Stimulated activated CD8-positive, alpha-beta memory T cell treated with anti-CD3 and anti-CD28 coated beads, Interleukin-7, amount 100 ng/mL, for 48 hours (primary cell): ENCODE measurements around the gene NUP210L.
A peak's percentile ranks its signal among the peaks of the same experiment; 100 is the strongest.

ENCODE experiments used
- DNase-seq, 2 donors: peaks; one replicate each; pipeline ENCODE4 v3.0.0-alpha.2; 2020; ENCODE audit warnings: low read depth in 1 of 2; ENCODE audit errors: extremely low read depth in 1 of 2

Gene NUP210L

DNA sequence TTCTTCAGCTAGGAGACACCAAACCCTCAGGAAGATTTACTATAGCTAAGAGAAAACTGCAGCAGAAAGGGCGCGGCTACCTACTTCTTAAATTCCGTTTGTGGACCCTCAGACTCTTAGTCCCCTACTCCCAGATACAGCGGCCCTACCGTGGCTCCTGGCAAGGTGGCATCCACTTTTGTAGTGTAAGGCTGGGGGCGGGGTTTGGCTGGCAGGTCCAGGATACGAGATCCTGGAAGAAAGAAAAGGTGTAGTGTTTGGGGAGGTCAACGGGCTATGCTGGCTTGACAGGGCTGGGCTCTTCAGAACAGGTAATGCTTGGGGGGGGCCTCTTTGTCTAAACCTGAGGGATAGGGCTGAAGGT is 186.9 kb downstream of the NUP210L start:
- no peak for DNase-seq

DNA sequence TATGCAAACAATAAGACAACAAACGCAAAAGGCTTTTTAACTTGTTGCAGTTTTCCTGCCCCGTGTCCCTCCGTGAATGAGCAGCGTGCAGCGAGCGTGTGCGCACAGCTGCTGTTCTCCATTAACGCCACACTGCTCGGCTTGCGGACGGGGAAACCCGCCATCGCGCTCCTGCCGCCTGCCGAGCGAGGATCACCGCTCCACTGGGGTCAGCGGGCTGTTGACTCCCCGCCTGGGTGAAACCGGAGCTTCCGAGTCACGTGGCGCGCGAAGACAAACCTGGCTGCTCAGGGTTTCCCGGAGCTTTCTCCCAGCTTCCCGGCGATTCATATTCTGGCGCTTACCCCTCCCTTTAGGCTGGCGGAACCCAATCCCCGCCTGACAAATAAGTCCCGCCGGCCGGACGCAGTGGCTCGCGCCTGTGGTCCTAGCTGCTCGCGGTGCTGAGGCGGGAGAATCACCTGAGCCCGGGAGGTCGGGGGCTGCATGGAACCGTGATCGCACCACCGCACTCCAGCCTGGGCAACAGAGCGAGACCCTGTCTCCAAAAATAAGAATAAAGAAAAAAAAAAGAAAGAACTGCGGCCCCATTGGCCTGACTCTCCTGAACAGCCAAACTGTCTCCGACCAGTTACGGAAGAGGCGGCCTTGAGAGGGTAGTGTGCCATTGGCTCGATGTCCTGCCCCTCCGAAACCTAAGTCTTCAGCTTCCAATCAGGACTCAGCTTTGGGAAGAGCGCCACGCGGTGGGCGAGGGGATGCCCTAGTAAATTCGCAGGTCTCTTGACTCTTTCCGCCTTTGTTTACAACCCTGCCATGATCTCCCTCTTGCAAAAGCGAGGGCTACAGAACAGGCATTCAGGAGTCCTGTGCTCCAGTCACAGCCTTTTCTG is 187.5 kb downstream of the NUP210L start, which contains the start of gene CREB3L4:
Gene CREB3L4, plus strand, starts transcription at position 796 of the 893 bp plus-strand sequence. CDS start 624 bp downstream, outside the sequence.
- peak; percentile 69 to 77 for DNase-seq

DNA sequence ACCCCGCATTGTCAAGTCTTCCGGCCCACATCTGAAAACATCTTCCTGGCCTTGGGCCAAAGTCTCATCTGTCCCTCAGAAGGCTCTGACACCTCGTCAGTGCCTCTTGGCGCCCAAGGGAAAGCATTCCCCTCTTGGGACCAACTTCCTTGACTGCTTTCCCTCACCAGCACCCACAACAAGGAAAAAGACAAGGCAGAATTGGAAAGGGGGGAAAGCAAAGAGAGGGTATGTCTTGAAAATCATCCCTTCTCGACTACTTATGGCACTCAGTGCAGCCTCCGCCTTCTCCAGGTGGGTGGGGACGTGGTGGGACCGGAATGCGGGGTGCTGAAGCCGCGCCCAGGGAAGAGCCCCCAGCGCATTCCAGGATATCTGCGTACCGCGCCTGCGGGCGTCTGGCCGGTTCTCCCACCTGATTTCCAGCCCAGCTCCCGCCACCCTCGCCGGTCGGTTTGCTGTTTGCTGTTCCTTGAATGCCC is 191.0 kb downstream of the NUP210L start:
- DNase-seq = no peak

DNA sequence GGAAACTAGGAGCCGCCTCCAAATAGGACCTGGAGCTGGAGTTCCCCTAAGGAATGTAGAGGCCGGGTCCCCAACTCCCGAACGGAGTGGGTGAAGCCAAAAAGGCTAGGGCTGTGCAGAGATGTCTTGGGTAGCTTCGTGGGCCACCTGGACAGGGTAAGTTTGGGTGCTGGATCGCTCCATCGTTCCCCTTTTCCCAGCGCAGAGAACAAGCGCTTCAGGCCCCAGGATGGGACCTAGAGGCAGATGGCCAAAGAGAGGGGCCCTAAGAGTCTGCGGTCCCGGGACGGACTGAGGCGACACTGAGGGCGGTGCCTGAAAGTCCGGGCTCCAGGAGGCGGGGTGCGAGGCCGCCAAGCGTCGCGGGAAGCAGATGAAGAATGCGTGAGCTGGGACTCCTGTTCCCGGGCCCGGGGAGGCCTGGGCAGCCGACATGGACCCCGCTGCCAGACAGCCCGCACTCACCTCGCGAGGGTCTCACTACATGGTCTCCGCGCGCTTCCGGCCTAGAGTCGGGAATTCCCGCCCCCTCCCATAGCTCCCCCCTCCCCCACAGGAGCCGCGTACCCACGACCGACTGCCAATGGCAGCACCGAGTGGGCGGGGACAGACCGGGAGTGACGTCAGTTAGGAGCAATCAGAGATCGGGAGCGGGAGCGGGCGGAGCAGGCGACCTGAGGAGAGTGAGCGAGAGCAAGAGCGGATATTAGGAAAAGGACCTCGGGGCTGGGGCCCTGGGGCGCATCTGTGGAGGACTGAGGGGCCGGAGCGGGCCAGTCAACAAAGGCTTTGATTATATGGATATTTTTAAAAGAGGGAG is 191.6 kb downstream of the NUP210L start, which contains the start of gene SLC39A1:
Gene SLC39A1, minus strand, starts transcription at position 508 of the 820 bp plus-strand sequence. CDS start 822 bp downstream, outside the sequence.
- peak; percentile 90 to 95 for DNase-seq

DNA sequence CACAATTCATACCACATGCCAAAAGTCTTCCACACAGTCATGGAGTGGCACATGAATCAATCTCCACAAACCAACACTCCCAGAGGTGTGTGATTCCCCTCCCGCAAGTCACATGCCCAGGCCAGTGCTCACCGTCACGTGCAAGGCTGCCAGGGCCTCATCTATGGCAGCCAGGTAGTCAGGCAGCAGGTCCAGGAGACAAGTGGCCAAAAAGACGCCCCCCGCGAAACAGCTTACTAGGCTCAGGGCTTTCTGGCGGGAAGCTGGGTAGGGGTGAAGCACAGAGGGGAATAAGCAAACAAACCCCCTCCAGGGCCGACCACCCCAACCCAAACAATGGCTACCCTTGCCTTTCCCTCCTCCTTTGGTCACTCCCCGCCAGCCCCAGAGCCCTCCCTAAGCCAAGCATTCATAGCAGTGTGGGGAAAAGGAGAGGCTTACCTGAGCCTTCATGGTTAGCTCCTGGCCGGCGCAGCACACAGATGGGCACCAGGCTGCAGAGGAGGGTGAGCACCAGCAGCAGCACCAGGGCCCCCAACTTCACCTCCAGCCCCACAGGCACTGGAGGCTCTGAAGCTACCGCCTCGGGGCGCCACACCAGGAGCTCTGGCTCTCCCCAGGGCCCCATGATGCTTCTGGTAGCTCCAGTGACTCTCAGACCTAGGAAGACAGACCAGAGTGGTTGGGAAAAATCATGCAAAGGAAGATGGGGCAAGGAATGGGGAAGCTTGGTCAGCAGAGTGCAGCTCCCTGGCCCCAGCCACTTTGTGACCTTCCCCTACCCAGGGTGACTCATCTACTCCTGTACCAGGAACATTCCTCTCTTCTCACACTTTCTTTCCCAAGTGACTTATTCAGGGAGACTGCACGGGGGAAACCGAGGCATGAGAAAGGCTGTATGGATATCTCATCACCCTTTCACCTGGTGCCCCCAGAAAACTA is 192.5 kb downstream of the NUP210L start:
- no peak for DNase-seq

DNA sequence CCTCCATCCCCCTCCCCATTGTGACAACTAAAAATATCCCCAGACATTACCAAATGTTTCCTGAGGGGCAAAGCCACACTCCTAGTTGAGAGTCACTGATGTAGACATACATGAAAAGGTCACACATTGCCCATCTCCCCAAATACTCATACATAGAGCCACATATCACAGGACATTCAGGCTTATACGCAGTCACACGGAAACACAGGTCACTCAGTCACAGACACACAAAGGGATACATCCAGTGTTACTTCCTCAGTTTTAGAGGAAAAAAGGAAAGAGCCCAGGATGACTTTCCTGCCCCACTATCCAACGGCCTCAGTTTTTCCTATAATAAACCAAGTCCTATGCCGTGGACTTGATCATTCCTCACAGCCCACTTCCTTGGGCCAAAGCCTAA is 193.5 kb downstream of the NUP210L start:
- no peak for DNase-seq

DNA sequence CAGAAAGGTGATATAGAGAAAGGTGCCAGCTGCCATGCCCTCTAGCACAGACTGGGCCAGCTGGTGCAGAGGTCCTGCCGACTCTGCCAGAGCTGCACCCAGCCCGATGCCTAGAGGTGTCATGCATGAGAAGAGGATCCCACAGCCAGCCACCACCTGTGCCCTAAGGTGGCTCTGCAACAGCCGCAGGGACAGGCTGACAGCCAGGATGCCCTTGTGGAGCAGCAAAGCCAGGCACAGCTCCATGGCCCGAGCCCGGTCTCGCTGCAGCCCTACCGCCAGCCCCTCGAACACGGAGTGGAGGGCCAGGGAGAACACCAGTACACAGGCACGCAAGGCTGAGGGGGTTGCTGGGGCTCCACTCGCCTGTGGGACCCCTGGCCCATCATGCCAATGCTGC is 194.7 kb downstream of the NUP210L start:
- DNase-seq = no peak

DNA sequence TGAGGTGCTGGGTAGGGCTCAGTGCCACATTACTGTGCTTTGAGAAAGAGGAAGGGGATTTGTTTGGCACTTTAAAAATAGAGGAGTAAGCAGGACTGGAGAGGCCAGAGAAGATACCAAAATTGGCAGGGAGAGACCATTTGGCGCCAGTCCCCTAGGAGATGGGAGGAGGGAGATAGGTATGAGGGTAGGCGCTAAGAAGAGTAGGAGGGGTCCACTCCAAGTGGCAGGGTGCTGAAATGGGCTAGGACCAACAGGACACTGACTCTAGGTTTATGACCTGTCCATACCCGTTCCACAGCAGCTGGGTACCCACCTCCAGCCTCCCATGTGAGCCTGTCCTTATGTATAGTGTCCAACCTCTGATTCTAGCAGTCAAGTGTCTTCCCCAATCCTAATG is 195.4 kb downstream of the NUP210L start:
- no peak for DNase-seq

DNA sequence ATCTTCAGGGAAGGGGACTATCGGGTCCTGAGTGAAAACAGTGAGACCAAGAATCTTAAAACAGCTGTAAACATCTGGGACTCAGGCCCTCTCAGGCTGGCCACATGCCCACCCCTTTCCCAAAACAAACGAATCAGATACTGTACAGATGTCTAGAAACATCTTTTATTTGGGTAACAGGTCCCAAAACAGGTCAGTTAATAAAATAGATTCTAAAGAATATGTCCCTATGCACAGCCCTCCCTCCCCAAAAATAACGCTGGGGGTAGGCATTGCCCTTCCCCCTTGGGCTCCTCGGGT is 196.0 kb downstream of the NUP210L start:
- no peak for DNase-seq

DNA sequence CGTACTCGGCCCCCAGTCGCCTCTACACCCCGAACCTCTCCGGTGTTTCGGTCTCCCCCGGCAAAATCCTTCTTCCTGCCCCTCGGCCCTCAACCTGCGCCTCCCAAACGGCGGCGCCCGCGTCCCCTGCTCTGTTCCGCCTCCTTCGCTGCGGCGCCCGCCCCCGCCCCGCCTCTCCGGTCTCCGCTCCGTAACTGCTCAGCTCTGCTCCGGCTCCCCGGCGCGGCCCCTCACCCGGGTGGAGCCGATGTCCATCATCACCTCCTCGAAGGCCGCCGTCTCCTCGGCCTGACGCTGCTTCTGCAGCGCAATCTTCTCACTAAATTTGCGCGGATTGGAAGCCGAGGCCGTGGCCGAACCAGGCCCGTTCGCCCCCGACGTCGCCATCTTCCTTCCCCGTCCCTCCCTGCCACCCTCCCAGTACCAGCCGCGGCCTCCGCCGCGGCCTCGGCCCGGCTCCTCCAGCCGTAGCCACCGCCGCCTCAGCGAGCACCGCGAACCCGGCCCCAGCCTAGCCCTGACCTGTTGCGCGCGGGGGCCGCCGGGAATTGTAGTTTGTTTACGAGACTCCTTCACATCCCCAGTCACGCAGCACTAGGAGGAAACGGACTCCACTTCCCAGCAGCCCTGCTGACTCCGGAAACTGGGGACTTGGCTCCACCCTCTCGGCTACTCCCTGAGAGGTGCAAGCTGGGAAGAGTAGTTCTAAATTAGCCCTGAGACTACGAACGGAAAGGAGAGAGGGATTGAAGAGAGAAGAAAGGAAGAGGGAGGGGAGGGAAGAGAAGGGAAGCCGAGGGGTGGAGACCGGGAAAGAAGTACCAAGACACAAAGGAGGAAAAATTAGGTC is 196.5 kb downstream of the NUP210L start, which contains the start of gene CRTC2:
Gene CRTC2, minus strand, starts transcription at position 502 of the 850 bp plus-strand sequence. Its CDS starts 115 bp downstream, at position 387.
- DNase-seq = peak; percentile 90 to 99

DNA sequence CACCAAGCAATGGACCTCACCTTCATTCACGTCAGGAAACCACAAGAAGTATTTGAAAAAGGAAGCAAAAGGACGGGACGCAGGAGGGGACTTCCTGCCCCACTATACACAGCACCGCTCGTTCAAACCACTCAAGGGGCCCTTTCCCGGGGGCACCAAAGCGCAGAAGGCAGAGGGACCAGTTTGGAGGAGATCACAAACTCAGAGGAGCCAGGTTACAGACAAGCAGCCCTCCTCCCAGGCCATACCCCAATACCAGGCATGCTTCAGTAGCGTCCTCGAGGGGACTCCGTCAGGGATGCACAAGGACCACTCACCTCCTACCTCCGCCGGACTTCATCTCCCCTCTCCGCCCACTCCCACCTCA is 197.1 kb downstream of the NUP210L start:
- peak in 1 of 2 donors; percentile 13 for DNase-seq

DNA sequence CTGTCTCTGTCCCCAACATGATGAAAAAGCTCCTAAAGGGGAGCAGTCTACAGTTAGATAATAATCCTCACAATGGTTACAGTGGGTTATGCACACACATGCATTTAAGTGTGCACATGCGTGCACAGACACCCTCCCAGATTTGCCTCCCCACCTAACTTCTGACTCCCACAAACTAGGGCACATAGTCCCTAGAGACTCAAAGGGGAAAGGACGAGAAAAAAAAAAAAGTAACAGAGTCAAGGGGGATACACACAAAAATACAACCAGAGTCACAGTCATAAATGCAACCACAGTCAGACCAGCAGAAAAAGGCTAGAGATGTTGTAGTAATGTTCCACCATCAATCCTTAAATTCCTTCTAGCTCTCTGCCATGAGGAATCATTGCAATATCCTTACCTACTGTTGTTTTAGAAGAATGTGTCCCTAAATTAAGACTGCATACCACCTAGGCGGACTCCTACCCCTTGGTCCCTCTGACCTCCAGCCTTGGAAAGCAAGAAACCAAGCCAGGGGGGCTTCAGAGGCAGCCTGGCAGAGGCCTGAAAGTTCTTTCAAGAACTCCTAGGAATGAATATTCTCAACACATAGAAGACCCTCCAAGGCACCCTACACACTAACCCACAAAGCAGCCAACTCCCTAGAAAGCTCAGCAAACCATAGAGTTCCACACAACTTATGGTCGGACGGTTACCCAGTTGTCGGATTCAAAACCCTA is 197.7 kb downstream of the NUP210L start:
- no peak for DNase-seq

DNA sequence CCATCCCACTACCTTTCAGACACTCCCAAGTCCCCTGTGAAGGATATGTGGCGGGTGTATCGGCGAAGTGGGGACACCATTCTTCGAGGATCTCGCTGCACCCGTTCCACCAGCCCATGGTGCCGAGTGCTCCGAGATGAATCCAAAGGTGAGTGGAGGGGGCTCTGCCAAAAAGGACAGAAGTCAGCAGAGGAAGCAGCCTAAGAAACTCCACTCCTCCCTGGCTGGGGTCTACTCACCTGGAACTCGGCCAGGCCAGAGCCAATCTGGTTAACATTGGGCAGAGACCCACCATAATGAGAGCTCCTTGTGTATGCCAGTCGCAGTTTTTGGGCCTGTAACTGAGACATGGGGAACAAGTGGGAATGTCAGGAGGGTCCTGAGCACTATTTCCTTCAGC is 200.0 kb downstream of the NUP210L start:
- no peak for DNase-seq

DNA sequence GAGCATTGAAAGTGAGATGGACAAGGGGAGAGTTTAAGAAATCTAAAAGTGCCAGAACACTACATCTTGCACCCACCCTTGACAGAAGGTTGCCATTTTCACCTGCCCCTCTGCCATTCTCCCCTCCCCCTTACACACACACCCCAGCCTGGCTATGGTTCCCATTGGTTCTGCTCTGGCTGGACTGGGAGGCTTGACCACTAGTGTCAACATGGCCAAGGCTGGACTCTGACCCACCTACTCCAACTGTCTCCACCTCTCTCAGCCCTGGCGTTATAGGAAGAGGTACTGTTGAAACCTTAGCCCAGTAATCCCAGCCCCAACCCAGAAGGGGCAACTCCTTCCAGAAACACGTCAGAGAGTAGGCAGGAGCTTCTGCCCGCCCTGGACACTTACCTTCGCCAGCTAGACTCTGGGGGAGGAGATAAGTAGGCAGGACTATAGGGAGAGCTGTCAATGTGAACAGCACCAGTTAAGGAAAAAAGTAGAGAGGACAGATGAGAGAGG is 201.0 kb downstream of the NUP210L start:
- DNase-seq = no peak

DNA sequence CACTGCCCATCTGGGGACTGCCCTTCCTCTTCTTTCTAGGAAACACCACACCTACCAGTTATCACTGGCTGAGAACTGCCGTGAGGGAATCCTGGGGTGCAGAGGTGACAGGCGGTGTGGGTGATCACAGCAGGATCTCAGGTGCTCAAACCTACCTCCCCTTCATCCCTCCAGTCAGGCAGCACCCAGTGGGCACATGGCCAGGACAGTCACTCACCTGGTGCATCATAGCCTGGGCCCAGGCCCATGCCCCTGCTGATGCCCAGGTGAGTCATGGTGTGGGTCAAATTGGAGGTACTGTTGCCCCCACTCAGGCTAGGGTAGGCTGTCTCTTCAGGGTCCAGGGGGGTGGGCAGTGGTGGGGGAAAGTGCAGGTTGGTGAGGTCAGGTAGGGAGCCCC is 203.1 kb downstream of the NUP210L start:
- DNase-seq = no peak

DNA sequence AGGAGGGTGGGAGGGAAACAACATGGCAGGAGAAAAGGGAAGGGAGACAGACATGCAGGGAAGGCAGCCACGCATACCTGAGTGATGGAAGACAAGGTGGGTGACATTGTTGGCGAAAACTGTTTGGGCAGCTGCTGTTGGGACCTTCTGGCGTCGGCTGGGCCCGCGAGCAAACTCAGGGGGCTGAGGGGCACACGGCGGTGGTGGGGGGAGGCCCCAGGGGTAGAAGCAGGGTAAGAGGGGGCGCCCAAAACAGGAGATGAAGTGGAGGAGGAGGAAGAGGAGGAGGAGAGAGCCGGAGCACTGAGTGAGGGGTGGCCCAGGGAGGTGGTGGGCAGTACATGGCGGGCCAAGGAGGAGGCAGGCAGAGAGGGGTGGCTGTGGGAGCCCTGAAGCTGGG is 203.7 kb downstream of the NUP210L start:
- DNase-seq = no peak

DNA sequence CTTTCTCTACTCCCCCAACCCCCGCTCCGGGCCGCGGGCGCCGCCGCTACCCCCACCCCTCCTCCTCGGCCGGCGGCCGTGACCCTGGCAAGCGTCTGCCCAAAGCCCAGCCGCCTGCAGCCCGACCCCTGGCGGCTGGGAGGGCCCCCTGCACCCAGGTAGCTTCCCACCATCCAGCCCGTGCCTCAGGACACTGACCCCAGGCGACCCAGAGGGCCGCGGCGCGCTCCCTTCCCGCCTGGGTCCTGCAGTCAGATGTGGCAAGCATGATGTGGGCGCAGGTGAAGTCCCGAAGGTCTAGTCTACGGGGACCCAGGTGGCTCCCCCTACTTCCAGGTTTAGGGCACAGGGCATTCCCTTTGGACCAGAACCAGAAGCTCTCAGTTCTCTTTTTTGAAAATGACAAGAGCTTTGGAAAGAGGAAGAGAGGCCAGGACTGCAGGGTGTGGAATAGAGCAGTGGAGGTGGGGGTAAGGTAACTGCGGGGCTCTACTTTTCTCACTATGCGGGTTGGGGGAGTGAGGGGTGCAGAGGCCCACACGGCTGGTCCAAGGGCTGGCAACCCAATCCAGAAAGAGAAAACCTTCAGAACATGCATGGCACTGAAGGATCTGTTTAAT is 208.1 kb downstream of the NUP210L start, which contains the start of gene DENND4B:
Gene DENND4B, minus strand, starts transcription at position 97 of the 620 bp plus-strand sequence. CDS start 2,344 bp downstream, outside the sequence.
- peak; percentile 54 to 59 for DNase-seq
